ENCODE data around the gene KSR1. TPM values are rescaled to one million over a fixed set of nuclear protein-coding genes. Genes with fewer than 3 reads are reported as not detected.

The KSR1 gene
- total RNA-seq, 1 donor: 6.5 TPM

GRCh38 chr17:27674335-27674734, 218.1 kb downstream of the KSR1 start:
- TF ChIP-seq CTCF (IDR thresholded peaks at IDR 0.05; ENCODE audit: extremely low read depth, low read depth, low read length): no peak

More at GRCh38 chr17:27674335-27674734, 218.1 kb downstream of the KSR1 start:
- Histone ChIP-seq H2AFZ (ENCODE audit: low read length) (no peak overlapping the region), H3K36me3 (ENCODE audit: insufficient read depth, low read length) (no peaks in the 10 kb centered on the region), H3K27me3 (ENCODE audit: insufficient read depth, low read length) (no peaks in the 10 kb centered on the region), H3K9me3 (ENCODE audit: low read depth, low read length) (no peaks in the 10 kb centered on the region), H3K27ac (ENCODE audit: low read depth, low read length) (no peak overlapping the region), H3K4me3 (ENCODE audit: insufficient read depth, low read length) (no peak overlapping the region), H3K4me1 (ENCODE audit: insufficient read depth, low read length) (no peaks in the 10 kb centered on the region), H4K20me1 (ENCODE audit: insufficient read depth, low read length) (no peaks in the 10 kb centered on the region), H3K79me2 (ENCODE audit: insufficient read depth, low read length) (no peaks in the 10 kb centered on the region), H3K4me2 (ENCODE audit: insufficient read depth, low read length) (no peak overlapping the region)
- no peak for DNase-seq (ENCODE audit: insufficient read length, low spot score, missing footprints)

Small RNA genes within 50 kb of the gene (small RNA-seq; reads per million reads assigned to genes)
- not detected for gene AC015688.5

Other genes with a start within 250 kb of the KSR1 start
- 158 and 177 TPM in 2 replicates for gene WSB1, start 162.3 kb upstream of the KSR1 start, total RNA-seq
- gene LGALS9, start 174.7 kb downstream of the KSR1 start, total RNA-seq: 1.4 and 4.7 TPM in 2 replicates

Data from osteoblast (primary cell).